H9 (cell line): ENCODE results near the gene PRRC1. TPM values are rescaled to one million over a fixed set of nuclear protein-coding genes. Genes with fewer than 3 reads are reported as not detected.

Experiments used
- DNase-seq: peaks from one replicate; pipeline ENCODE4 v3.0.0-alpha.2; 2017
- H2AFZ ChIP-seq: one replicate; pipeline ENCODE4 v1.6.1; 2013; ENCODE audit warnings: mild to moderate bottlenecking, low read length, control low read depth, moderate library complexity
- H2AK5ac ChIP-seq: 2 replicates; pipeline ENCODE4 v1.6.1; 2013; ENCODE audit warnings: low read length, control low read depth, mixed read lengths; ENCODE audit not compliant: insufficient read length
- H2BK120ac ChIP-seq: one replicate; pipeline ENCODE4 v1.6.1; 2013; ENCODE audit warnings: low read depth, mild to moderate bottlenecking, low read length, control low read depth, inconsistent platforms; ENCODE audit not compliant: poor library complexity, severe bottlenecking
- H2BK12ac ChIP-seq: 2 replicates; pipeline ENCODE4 v1.6.1; 2013; ENCODE audit warnings: low read length, control low read depth, mixed read lengths, low read depth; ENCODE audit not compliant: insufficient read length
- H2BK15ac ChIP-seq: 2 replicates; pipeline ENCODE4 v1.6.1; 2013; ENCODE audit warnings: low read depth, low read length, control low read depth
- H2BK20ac ChIP-seq: one replicate; pipeline ENCODE4 v1.6.1; 2013; ENCODE audit warnings: low read depth, mild to moderate bottlenecking, low read length, control low read depth, inconsistent platforms; ENCODE audit not compliant: poor library complexity, severe bottlenecking
- H2BK5ac ChIP-seq: 2 replicates; pipeline ENCODE4 v1.6.1; 2013; ENCODE audit warnings: low read length, control low read depth, mixed read lengths; ENCODE audit not compliant: insufficient read length
- H3K14ac ChIP-seq: 2 replicates; pipeline ENCODE4 v1.6.1; 2013; ENCODE audit warnings: low read length, control low read depth; ENCODE audit not compliant: insufficient read depth
- H3K18ac ChIP-seq: 2 replicates; pipeline ENCODE4 v1.6.1; 2013; ENCODE audit warnings: low read depth, mild to moderate bottlenecking, mixed read lengths, low read length, control low read depth; ENCODE audit not compliant: insufficient read length
- H3K23ac ChIP-seq: 2 replicates; pipeline ENCODE4 v1.6.1; 2013; ENCODE audit warnings: low read length, control low read depth, mixed read lengths, low read depth; ENCODE audit not compliant: insufficient read length
- H3K23me2 ChIP-seq: 2 replicates; pipeline ENCODE4 v1.6.1; 2013; ENCODE audit warnings: low read depth, mild to moderate bottlenecking, mixed read lengths, low read length, control low read depth; ENCODE audit not compliant: insufficient read length, poor library complexity, severe bottlenecking
- H3K27ac ChIP-seq: 2 replicates; pipeline ENCODE4 v1.5.1; 2013; ENCODE audit warnings: low read length, control low read depth, mixed read lengths, low read depth; ENCODE audit not compliant: insufficient read length
- H3K27me3 ChIP-seq: 2 replicates; pipeline ENCODE4 v1.6.1; 2013; ENCODE audit warnings: low read length, control low read depth, inconsistent platforms; ENCODE audit not compliant: insufficient read depth
- H3K4ac ChIP-seq: 2 replicates; pipeline ENCODE4 v1.6.1; 2013; ENCODE audit warnings: low read depth, mild to moderate bottlenecking, control low read depth, inconsistent platforms, low read length, moderate library complexity
- H3K4me1 ChIP-seq: 2 replicates; pipeline ENCODE4 v1.6.1; 2013; ENCODE audit warnings: low read length, control low read depth, inconsistent platforms; ENCODE audit not compliant: insufficient read depth
- H3K4me2 ChIP-seq: 2 replicates; pipeline ENCODE4 v1.6.1; 2013; ENCODE audit warnings: low read length, control low read depth, mixed read lengths; ENCODE audit not compliant: insufficient read length, insufficient read depth
- H3K56ac ChIP-seq: 2 replicates; pipeline ENCODE4 v1.6.1; 2013; ENCODE audit warnings: low read depth, mild to moderate bottlenecking, mixed read lengths, low read length, control low read depth; ENCODE audit not compliant: insufficient read length
- H3K79me1 ChIP-seq: 2 replicates; pipeline ENCODE4 v1.6.1; 2013; ENCODE audit warnings: low read depth, mild to moderate bottlenecking, moderate library complexity, low read length, control low read depth, inconsistent platforms; ENCODE audit not compliant: insufficient read depth, poor library complexity, severe bottlenecking
- H3K79me2 ChIP-seq: 2 replicates; pipeline ENCODE4 v1.6.1; 2013; ENCODE audit warnings: low read length, control low read depth, inconsistent platforms; ENCODE audit not compliant: insufficient read depth
- H3K9ac ChIP-seq: 2 replicates; pipeline ENCODE4 v1.6.1; 2013; ENCODE audit warnings: low read length, control low read depth, mixed read lengths; ENCODE audit not compliant: insufficient read length; ENCODE audit errors: extremely low read depth
- H3K9me3 ChIP-seq: one replicate; pipeline ENCODE4 v1.6.1; 2013; ENCODE audit warnings: low read depth, low read length, inconsistent platforms; ENCODE audit not compliant: control insufficient read depth
- H3T11ph ChIP-seq: one replicate; pipeline ENCODE4 v1.6.1; 2013; ENCODE audit warnings: mild to moderate bottlenecking, low read length, control low read depth, inconsistent platforms
- H4K20me1 ChIP-seq: one replicate; pipeline ENCODE4 v1.6.1; 2013; ENCODE audit not compliant: control insufficient read depth, insufficient read length, insufficient read depth
- H4K5ac ChIP-seq: 2 replicates; pipeline ENCODE4 v1.6.1; 2013; ENCODE audit warnings: low read depth, mild to moderate bottlenecking, mixed read lengths, low read length, control low read depth; ENCODE audit not compliant: insufficient read length
- H4K8ac ChIP-seq: replicated peaks from 2 replicates; pipeline ENCODE4 v1.6.1; 2013; ENCODE audit warnings: low read length, control low read depth, mixed read lengths, low read depth; ENCODE audit not compliant: insufficient read length
- H4K91ac ChIP-seq: 2 replicates; pipeline ENCODE4 v1.6.1; 2013; ENCODE audit warnings: low read depth, mild to moderate bottlenecking, moderate library complexity, mixed read lengths, low read length, control low read depth; ENCODE audit not compliant: insufficient read length
- H3K27ac Mint-ChIP-seq, 3 experiments: 2 replicates in 2 of 3; 3 replicates in 1 of 3; pipeline ENCODE4 v1.8.0; 2020 to 2021; ENCODE audit warnings: mixed read lengths in 3 of 3, mild to moderate bottlenecking in 1 of 3, moderate library complexity in 1 of 3
- H3K27me3 Mint-ChIP-seq: 2 replicates; pipeline ENCODE4 v1.8.0; 2021; ENCODE audit warnings: low read depth, mild to moderate bottlenecking, moderate library complexity, mixed read lengths
- H3K36me3 Mint-ChIP-seq, 3 experiments: 2 replicates in 2 of 3; 3 replicates in 1 of 3; pipeline ENCODE4 v1.8.0; 2020 to 2021; ENCODE audit warnings: low read depth in 3 of 3, mixed read lengths in 3 of 3; ENCODE audit not compliant: insufficient read depth in 1 of 3
- H3K4me1 Mint-ChIP-seq, 2 experiments: 2 replicates each; pipeline ENCODE4 v1.8.0; 2020; ENCODE audit warnings: mixed read lengths in 2 of 2
- H3K4me3 Mint-ChIP-seq, 2 experiments: 2 replicates in 1 of 2; 3 replicates in 1 of 2; pipeline ENCODE4 v1.8.0; 2020 to 2021; ENCODE audit warnings: mild to moderate bottlenecking in 2 of 2, mixed read lengths in 2 of 2, moderate library complexity in 1 of 2
- H3K9me3 Mint-ChIP-seq, 2 experiments: 2 replicates in 1 of 2; 3 replicates in 1 of 2; pipeline ENCODE4 v1.8.0; 2020; ENCODE audit warnings: mild to moderate bottlenecking in 2 of 2, mixed read lengths in 2 of 2, moderate library complexity in 1 of 2
- WGBS: extraction: QIAGEN DNeasy Blood & Tissue Kit; methylation state at CpG from one replicate; pipeline ENCODE4 v1.1.7; 2013; ENCODE audit warnings: missing lambda C conversion rate, low lambda C conversion rate, mixed read lengths; ENCODE audit not compliant: insufficient read length; ENCODE audit errors: extremely low coverage; 5-methylcytosine and 5-hydroxymethylcytosine counted together
- total RNA-seq: library from RNA; stranded (reverse); gene quantifications from 2 replicates; pipeline ENCODE4 v1.2.1, GENCODE V29; 2021
- TF ChIP-seq, protein P1 (sequence below): fragments of 200-600 bp; sonication (generic); conservative IDR thresholded peaks from 3 replicates; pipeline ENCODE4 v1.8.0; 2021; ENCODE audit warnings: antibody characterized with exemption, mild to moderate bottlenecking

PRRC1 gene
- total RNA-seq, 1 experiment from 2014 or later = 70.7 TPM

DNA sequence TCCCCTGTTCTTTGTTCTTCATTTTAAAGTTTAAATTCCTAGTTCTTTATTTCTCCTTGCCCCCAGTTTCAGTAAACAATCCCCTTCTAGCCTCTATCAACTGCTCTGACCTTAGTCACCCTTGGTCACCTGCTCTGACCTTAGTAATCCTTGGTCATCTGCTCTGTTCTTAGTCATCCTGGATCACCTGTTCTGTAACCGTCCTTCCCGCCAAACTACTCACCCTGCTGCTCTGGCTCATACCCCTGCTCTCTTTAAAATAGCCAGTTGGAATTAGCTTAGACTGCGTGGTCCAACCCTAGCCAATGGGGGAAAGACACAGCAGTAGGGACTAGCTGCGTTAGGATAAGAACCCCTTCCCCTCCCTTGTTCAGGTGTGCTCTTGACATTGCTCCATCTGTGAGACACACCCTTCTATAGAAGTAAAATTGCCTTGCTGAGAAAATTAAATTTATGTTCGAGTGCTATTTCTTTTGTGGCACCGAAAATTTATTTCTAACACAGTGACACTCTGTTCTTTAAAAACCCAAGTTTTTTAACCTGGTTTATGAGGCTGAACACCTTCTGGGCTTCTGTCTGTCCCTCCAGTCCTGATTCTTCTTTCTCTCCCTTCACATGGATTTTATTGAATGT is 3.8 kb downstream of the PRRC1 start:
- Histone ChIP-seq H2AFZ (no peak overlapping the region), H3K14ac (no peak overlapping the region), H2BK15ac (no peak overlapping the region), H3K4me2 (no peak overlapping the region), H2BK12ac (no peak overlapping the region), H3K18ac (no peak overlapping the region), H3K79me2 (peaks cover 26% of the 10 kb centered on the region; the same call in 1 of the 2 replicates), H3K4ac (no peak overlapping the region), H3K27me3 (no peaks in the 10 kb centered on the region), H3K9ac (no peak overlapping the region), H3T11ph (no peak overlapping the region), H3K56ac (no peak overlapping the region), H2BK20ac (no peak overlapping the region), H3K4me1 (no peaks in the 10 kb centered on the region; the same call in 1 of the 2 replicates), H3K79me1 (peaks cover 6% of the 10 kb centered on the region), H3K23ac (no peak overlapping the region), H4K91ac (no peak overlapping the region), H4K8ac (no peak overlapping the region), H3K27ac (no peak overlapping the region), H3K23me2 (peaks cover 4% of the 10 kb centered on the region), H2AK5ac (no peak overlapping the region), H4K20me1 (no peaks in the 10 kb centered on the region), H3K9me3 (no peaks in the 10 kb centered on the region), H4K5ac (no peak overlapping the region), H2BK120ac (no peak overlapping the region), H2BK5ac (no peak overlapping the region)
- DNase-seq = no peak
- H3K4me3 Mint-ChIP-seq = no peak overlapping the region; a peak in 1 of 5 replicates
- TF ChIP-seq, protein P1, sequence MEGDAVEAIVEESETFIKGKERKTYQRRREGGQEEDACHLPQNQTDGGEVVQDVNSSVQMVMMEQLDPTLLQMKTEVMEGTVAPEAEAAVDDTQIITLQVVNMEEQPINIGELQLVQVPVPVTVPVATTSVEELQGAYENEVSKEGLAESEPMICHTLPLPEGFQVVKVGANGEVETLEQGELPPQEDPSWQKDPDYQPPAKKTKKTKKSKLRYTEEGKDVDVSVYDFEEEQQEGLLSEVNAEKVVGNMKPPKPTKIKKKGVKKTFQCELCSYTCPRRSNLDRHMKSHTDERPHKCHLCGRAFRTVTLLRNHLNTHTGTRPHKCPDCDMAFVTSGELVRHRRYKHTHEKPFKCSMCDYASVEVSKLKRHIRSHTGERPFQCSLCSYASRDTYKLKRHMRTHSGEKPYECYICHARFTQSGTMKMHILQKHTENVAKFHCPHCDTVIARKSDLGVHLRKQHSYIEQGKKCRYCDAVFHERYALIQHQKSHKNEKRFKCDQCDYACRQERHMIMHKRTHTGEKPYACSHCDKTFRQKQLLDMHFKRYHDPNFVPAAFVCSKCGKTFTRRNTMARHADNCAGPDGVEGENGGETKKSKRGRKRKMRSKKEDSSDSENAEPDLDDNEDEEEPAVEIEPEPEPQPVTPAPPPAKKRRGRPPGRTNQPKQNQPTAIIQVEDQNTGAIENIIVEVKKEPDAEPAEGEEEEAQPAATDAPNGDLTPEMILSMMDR = no peak
- peaks cover 5 to 7% of the 10 kb centered on the region in 2 experiments for H3K9me3 Mint-ChIP-seq
- peaks cover 41 to 66% (median 55%) of the 10 kb centered on the region in 3 experiments for H3K36me3 Mint-ChIP-seq
- no peak overlapping the region for H3K27ac Mint-ChIP-seq
- no peaks in the 10 kb centered on the region for H3K27me3 Mint-ChIP-seq
- H3K4me1 Mint-ChIP-seq = peaks cover 24 to 27% of the 10 kb centered on the region in 2 experiments
- WGBS = no CpG with 5 or more reads among the region's 6 CpGs
